Measurements from ENCODE around the gene INTS13.
"Not testable (repeated sequence)": the region's sequence is repeated elsewhere in the genome, so short reads cannot be mapped to it uniquely, and the experiment has no call there.

INTS13 gene

DNA sequence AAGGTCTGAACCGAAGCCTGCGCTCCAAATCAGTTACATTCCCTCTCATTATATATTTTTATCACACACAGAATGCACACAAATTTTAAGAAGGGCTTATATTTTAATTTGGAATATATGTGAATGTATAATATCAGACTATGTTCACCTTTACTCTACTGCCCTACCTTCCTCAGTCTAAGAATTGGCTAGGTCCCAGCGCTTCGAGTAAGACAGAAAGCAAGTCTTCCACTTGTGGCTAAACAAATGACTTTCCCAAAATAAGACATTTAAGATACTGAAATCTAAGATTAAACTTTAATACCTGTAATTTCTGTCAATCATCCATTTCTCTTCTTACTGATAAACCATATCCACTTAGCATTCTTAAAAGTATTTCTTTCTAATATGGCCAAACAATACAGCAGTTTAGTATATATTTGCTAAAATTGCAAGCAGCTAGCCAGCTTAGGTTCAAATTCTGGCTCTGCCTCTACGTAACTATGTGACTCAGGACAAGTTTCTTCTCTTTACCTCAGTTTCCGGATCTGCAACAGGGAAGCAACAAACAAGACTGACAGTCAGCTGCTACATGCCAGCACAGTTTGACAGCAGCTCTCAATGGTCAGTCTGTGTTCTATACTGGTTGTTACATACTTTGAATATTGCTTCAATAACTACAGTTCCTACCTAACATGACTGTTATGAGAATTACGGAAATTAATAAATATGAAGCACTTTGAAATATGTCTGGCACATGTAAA, 2.0 kb downstream of the INTS13 start:
- no peak for DNase-seq

GRCh38 chr12:26929590-26929989, 8.2 kb downstream of the INTS13 start:
- DNase-seq: no peak

DNA sequence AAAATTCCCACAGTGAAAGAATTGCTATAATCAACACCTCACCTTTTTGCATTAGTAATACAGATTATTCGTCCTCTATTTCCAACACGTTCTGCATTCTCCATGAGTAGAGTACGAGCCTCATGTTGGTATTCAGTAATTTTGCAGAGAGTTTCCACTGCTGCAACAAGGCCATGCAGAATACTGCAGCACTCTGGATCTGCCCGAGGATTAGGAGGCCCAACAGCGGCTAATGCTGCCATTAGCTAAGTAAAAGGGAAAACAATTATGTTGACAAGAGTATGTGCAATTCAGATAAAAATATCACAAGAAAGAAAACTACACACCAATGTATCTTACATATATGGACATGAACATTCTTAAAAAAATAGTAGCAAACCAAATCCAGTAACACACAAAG, 9.1 kb downstream of the INTS13 start:
- no peak for DNase-seq

DNA sequence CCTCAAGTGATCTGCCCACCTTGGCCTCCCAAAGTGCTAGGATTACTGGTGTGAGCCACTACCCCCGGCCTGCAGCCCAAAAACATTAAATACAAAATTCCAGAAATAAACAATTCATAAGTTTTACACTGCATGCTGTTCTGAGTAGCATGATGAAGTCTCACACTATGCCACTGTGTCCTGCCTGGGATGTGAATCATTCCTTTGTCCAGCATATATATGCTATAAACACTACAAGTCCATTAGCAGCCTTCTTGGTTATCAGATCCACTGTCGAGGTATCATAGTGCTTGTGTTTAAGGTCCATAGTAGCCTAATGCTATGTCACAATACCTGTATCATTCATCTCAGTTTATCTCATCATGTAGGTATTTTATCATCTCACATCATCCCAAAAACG, 15.9 kb downstream of the INTS13 start:
- DNase-seq: no peak

DNA sequence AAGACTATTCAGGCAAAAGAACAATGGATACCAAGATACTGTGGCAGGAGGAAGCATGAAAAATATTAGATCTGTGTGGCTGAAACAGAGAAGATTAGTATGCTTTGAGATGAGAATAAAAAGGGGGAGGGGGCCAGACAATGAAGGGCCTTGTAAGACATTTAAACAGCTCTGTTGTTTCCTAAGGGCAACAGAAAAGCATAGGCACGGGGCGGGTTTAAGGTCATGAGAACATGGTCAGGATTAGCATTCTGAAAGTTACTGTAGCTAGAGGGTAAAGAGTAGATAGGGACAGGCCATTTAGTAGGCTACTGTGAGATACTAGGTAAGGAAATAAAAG, 18.6 kb downstream of the INTS13 start:
- no peak for DNase-seq

DNA sequence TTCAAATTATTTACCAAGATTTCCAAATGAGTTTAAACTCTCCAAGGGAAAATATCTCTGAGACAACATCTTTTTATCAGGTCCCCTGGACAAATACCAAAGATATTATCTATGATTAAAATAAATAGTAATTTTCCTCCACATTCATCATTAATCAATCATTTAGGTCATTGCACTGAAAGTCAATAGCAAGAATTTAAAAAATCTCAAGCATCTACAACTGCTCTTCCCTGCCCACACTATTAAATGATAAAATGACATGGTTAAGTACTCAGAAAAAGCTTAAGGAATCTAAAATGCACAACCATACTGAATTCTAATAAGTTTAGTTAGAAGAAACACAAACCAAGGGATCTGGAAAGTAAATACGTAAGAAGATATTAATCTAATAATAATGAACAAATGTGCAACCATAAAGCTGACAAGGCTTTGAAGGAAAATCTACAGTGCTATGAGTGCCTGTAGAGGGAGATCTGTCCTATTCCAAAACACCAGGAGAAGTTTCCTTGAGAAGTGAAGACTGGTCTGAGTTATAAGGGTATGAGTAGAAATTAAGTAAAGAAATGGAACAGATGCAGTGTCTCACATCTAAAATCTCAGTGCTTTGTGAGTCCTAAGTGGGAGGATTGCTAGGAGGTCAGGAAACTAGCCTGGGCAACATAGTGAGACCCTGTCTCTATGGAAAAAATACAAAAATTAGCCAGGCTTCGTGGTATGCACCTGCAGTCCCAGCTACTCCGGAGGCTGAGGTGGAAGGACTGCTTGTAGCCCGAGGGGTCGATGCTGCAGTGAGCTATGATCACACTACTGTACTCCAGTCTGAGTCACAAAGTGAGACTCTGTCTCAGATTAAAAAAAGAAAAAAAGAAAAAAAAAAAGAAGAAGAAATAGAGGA, 19.2 kb downstream of the INTS13 start:
- no peak for DNase-seq

GRCh38 chr12:26906704-26907103, 31.1 kb downstream of the INTS13 start:
- DNase-seq: no peak

DNA sequence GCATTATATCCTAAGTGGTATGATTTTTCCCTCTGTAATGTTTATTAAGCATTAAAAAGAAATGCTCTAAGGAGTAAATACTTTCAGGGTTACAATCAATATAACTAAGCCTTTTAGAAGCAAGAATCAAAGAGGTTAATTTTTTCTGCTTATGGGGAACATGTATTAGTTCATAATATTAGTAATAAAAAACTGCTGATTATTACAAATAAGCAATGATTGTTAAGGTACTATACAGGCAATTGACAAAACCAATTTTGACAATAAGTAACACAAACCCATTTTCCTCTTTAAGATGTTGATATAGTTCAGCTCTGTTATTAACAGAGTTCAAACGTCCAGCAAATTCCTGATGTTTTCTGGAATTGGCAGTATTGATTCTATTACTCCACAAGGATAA, 31.8 kb downstream of the INTS13 start:
- no peak for DNase-seq

DNA sequence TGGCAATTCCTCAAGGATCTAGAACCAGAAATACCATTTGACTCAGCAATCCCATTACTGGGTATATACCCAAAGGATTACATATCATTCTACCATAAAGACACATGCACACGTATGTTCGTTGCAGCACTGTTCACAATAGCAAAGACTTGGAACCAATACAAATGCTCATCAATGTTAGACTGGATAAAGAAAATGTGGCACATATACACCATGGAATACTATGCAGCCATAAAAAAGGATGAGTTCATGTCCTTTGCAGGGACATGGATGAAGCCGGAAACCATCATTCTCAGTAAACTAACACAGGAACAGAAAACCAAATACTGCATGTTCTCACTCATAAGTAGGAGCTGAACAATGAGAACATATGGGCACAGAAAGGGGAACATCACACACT, 34.4 kb downstream of the INTS13 start:
- not testable (repeated sequence) for DNase-seq

GRCh38 chr12:26896913-26897312, 40.9 kb downstream of the INTS13 start:
- no peak for DNase-seq

DNA sequence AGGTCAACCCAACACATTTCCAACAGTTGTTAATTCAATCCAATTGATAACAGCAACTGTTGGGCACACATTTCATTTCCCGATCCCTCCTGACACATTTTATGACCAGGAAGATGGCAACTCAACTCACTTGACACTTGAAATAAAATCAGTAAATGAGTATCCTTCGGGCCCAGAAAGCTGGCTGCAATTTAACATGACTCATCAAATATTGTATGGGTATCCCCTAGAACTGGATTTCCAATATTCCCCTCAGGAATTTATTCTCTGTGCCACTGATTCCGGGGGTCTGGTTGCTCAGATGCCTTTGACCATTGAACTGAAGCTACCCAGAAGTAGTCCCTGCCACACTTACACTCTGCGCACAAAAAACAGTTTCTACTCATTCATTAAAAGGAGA, 42.1 kb downstream of the INTS13 start:
- DNase-seq: no peak

DNA sequence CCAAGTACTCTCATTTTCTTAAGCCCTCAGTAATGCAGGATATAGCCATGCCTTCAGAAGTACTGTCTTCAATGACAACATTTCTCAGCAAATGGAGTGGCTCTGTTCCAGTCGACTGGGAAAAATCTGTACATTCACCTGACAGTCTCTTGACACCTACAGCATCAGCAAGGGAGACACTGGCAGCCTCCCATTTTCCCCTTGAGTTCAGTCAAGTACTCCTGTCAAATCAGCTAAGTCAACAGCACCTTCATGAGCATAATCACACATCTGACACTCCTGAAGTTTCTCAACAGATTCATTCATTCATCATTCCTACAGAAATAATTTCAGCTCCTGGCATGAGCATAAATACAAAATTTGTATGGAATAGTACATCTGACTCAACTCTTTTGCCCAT, 46.1 kb downstream of the INTS13 start:
- DNase-seq: no peak

GRCh38 chr12:26890784-26891183, 47.0 kb downstream of the INTS13 start:
- no peak for DNase-seq

DNA sequence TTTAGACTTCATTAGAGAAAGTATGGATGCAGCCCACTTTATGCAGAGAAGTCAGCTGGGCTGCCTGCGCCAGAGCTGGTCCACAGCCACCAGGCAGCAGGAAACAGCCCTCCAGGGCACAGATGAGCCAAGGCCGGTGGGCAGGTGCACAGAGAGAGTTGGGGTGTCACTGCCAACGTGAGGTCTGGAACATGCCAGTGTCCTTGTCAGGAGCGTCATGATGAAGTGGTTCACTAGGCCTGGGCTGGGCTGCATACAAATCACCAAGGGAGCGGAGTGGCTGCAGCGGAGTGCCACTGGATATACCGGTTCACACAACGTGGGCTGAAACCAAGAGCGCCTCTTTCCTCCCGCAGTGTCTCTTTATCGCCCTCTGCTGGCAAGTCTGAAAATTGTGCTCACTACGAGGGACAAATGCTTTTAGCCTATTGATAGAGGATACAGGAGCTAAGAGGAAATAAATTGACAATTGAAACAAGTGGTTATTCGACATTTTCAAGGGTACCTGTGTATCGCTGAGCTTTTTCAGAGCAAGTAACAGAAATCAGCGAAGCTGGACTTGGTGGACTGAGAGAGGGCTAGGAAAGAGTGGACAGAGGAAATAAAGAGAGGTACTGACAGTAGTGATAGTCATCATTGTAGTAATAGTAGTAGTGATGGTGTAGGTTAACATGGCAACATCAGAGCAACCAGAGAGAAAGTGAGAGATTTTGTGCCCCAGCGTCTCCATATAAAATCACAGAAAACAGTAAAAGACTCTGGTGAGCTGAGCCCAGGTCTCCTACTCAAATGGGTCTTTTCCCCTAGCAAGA, 52.8 kb downstream of the INTS13 start:
- peak; percentile 35 for DNase-seq

GRCh38 chr12:26880625-26881024, 57.2 kb downstream of the INTS13 start:
- no peak for DNase-seq

DNA sequence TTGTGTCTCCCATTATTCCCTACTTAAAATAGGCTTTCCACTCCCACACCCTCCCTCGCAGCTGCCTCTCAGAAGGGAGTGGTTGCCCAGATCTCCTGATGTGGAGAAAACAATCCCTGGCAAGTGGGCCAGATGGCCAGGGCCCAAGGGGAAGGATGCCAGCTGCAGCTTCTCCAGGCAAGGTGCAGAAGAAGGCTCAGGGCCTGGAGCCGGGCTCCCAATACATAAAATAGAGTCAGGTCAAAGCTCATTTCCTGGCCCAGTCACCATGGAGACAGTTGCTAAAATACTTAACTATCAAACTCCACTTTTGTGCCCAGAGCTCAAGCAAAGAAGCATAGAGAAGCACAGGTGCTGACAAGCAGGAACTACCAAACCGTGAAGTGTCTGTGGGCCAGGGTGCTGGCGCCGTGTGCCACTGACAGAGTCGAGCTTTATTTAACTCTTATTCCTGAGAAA, 59.1 kb downstream of the INTS13 start:
- no peak for DNase-seq

GRCh38 chr12:26874501-26875296, 63.1 kb downstream of the INTS13 start:
- DNase-seq: no peak

DNA sequence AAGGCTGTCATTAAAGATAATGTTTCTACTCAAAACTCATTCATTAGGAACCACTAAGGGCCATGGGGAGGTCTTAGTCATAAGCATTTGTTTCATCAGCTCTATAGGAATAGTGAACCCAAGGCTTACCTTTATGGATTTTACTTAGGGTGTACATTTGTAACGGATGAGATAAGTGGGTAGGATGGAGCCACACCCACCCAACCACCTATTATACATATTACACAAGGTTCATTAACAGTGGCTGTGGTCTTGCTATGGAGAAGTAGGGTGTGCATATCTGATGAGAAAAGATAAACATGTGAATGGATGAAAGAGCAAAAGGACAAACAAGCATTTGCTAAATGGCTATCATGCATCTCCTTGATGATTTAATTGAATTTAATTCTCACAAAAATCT, 65.2 kb downstream of the INTS13 start:
- DNase-seq: no peak

DNA sequence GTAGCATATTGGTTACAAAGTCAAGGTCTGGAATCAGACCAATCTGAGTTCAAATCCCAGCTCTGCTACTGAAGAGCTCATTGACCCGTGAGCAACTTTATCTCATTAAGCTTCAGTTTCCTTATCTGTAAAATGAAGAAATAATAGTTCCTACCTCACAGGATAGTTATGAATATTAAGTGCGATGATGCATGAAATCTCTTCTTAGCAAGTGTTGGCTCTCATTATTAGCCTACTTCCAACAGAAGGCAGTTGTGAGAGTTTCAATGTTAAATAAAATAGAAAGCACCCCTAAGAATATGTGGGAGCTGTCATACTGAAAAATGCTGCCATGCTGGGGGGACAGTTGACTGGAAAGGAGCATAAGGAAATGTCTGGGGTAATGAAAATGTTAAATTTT, 65.8 kb downstream of the INTS13 start:
- no peak for DNase-seq

DNA sequence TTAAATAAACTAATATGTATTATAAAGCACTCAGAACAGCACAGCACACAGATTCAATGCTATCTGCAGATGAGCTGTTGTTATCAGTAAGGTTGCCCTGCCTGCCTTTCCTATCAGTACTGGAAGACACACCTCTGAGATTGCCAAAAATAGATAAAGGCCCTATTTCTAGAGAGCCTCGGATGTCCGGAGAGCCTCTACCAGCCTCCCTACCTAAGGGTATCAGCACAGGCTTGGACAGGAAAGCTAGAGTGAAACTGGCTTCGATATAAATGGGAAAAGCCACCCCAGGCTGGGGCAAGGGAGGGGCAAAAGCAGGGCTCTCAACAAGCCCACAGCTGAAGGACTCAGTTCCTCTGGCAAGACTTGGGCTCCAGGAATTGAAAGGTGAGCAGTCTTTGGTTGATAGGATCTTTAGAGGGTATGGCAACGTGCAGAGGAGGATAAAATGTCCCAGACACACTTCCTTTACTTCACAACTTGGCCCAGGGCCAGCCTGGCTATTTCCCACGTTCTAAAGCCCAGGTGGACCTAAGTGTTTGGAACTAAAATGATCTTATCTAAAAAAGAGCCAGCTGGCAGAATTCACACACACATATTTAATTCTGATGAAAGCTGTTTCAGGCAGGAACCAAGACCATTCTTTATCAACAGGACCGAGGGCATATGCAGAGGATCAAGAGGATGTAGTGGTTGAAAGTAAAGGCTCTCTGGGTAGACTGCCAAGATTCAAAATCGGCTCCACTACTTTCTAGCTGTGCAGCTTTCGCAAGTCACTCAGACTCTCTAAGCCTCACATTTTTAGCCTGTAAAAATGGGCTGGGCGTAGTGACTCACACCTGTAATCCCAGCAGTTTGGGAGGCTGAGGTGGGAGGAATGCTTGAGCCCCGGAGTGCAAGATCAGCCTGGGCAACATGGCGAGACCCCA, 67.0 kb downstream of the INTS13 start:
- no peak for DNase-seq

GRCh38 chr12:26869908-26870459, 67.8 kb downstream of the INTS13 start:
- no peak for DNase-seq
